ENCODE results near the gene SNX8.

DNA sequence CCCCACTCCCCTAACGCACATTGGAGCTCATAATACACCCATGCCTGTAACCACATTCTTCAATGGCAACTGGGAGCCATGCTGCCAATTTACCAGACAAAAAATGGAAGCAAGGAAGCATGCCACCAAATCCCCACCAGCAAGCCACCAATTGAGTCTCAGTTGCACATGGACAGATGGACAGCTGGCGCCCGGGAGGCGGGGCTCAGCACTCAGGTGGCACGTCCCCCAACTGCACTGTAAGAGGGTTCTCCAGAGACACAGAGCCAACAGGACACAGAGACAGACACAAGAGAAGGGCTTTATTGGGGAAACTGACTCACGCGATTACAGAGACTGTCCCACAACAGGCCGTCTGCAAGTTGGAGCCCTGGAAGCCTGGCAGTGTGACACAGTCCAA lies 84.0 kb downstream of the SNX8 start:
- TF ChIP-seq, protein P1, sequence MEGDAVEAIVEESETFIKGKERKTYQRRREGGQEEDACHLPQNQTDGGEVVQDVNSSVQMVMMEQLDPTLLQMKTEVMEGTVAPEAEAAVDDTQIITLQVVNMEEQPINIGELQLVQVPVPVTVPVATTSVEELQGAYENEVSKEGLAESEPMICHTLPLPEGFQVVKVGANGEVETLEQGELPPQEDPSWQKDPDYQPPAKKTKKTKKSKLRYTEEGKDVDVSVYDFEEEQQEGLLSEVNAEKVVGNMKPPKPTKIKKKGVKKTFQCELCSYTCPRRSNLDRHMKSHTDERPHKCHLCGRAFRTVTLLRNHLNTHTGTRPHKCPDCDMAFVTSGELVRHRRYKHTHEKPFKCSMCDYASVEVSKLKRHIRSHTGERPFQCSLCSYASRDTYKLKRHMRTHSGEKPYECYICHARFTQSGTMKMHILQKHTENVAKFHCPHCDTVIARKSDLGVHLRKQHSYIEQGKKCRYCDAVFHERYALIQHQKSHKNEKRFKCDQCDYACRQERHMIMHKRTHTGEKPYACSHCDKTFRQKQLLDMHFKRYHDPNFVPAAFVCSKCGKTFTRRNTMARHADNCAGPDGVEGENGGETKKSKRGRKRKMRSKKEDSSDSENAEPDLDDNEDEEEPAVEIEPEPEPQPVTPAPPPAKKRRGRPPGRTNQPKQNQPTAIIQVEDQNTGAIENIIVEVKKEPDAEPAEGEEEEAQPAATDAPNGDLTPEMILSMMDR (IDR thresholded peaks at IDR 0.05; ENCODE audit: borderline replicate concordance, extremely low read depth, low read length, poor library complexity, severe bottlenecking): no peak
- TF ChIP-seq EZH2 (IDR thresholded peaks at IDR 0.05; ENCODE audit: borderline replicate concordance, low read depth, low read length, severe bottlenecking): no peak
